Heart left ventricle (tissue), 13 donors: ENCODE measurements around the gene SBDS.
"Not testable (repeated sequence)": the region's sequence is repeated elsewhere in the genome, so short reads cannot be mapped to it uniquely, and the experiment has no call there.

Experiments
- CTCF ChIP-seq, 12 donors: fragments of 200-600 bp; sonication (generic) in 4 of 12; IDR thresholded peaks; one replicate each; pipeline versions ENCODE4 v1.5.0 to v1.8.0; 2018 to 2022; ENCODE audit warnings: antibody characterized with exemption in 12 of 12, mild to moderate bottlenecking in 5 of 12
- POLR2A ChIP-seq, 2 donors: fragments of 450-650 bp; IDR thresholded peaks; one replicate each; pipeline ENCODE4 v1.6.1; 2017; ENCODE audit warnings: antibody characterized with exemption in 2 of 2, mild to moderate bottlenecking in 2 of 2, moderate library complexity in 2 of 2
- donor health status: ischemic (EF 13 %, LVEDD 7.1; RV severe dilation, severe dysfunction).
- donor health status: DM: no; HTN: yes; CAD: no.
- donor health status: DM: no; HTN: no; CAD: no.
- donor health status: ischemic (EF 25% LVEDD 6.9; RV normal size, moderate dysfunction).
- donor health status: ischemic (EF 25% LVEDD 5.7; RV mildly dilated, moderate dysfunction).
- donor health status: ischemic (EF 35%, LVEDD 5.7; RV mildly dilated, moderate dysfunction).
- donor health status: nonischemic (EF 11% LVEDD 7.7; RV severe dilation, severe dysfunction).
- donor health status: DM: yes; HTN: yes; CAD: no.
- donor health status: PGD.
- donor health status: ischemic (EF 29% LVEDD 5.4; RV normal size, mild dysfunction).
- donor health status: nonischemic (EF 23%, LVEDD 6.1; RV moderate dilation, normal function).

- not testable (repeated sequence) for TF ChIP-seq CTCF, POLR2A (IDR thresholded peaks at IDR 0.05)
Observed at GRCh38 chr7:66969001-66969400, 26.4 kb downstream of the SBDS start.
